ENCODE measurements around the gene XPNPEP3. TPM values are rescaled to one million over a fixed set of nuclear protein-coding genes. Genes with fewer than 3 reads are reported as not detected.

XPNPEP3 gene
- total and polyA plus RNA-seq, 2 donors (not counting 3 experiments of a cell fraction or from before 2014, with no cell fraction given), result 12.3 to 21.2 TPM

DNA sequence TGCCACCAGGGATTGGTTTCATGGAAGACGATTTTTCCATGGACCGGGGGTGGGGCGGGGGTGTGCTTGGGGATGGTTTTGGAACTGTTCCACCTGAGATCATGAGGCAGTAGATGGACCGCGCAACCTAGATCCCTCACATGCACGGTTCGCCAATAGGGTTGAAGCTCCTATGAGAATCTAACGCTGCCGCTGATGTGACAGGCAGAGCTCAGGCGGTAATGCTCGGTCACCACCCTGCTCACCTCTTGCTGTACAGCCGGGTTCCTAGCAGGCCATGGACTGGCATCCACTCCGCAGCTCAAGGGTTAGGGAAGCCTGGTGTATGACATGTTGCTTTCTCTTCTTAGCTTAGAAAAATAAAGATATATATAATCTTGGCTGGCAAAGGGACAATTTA, 116.2 kb downstream of the XPNPEP3 start:
- Histone ChIP-seq H4K20me1 (replicated peaks; ENCODE audit: control insufficient read depth, extremely low read depth, insufficient read depth, low read length) (no peaks in the 10 kb centered on the region), H3K9me1 (replicated peaks; ENCODE audit: control insufficient read depth, extremely low read depth, insufficient read depth, low read length) (no peaks in the 10 kb centered on the region), H3K9me3 (replicated peaks; ENCODE audit: control insufficient read depth, insufficient read depth, low read length) (no peaks in the 10 kb centered on the region), H3K36me3 (ENCODE audit: control insufficient read depth in 2 of 2, extremely low read depth in 1 of 2, insufficient read depth in 2 of 2, low read length in 2 of 2) (peaks cover 5 to 11% of the 10 kb centered on the region in 2 experiments), H2AFZ (ENCODE audit: low read depth, low read length) (no peak overlapping the region), H3K27me3 (ENCODE audit: control insufficient read depth in 2 of 2, insufficient read depth in 2 of 2, low read length in 2 of 2) (no peaks in the 10 kb centered on the region), H3K9ac (replicated peaks; ENCODE audit: extremely low read depth, insufficient read depth, low read length) (no peak overlapping the region), H3K4me2 (ENCODE audit: insufficient read depth, low read length) (no peak overlapping the region), H3K27ac (ENCODE audit: insufficient read depth, low read depth, low read length) (no peak overlapping the region), H3K79me2 (ENCODE audit: control insufficient read depth, insufficient read depth, low read length) (no peaks in the 10 kb centered on the region), H3K4me3 (replicated peaks in 1 of 3; ENCODE audit: insufficient read depth in 1 of 3, low read depth in 1 of 3, low read length in 3 of 3) (no peak overlapping the region), H3K4me1 (ENCODE audit: control insufficient read depth, extremely low read depth, insufficient read depth, low read length) (no peaks in the 10 kb centered on the region)
- POLR2A ChIA-PET, result no interaction called here
- FAIRE-seq, result no peak
- dilution Hi-C loops (cut with MboI; ENCODE audit: extremely low pct_ligation_motif_present, low sequenced_read_pairs) (no loop called here), intact Hi-C loops (cut with micrococcal nuclease) (no loop called here)
- no TSS peak for BruUV-seq (replicated peaks)
- CTCF ChIA-PET, result interaction anchor here (1.5 to 1.8 kb wide), 2 partner anchors 13 to 23 kb away, joined by 4 to 5 read pairs; no protein-coding TSS in a partner anchor
- TF ChIP-seq GATA2 (IDR thresholded peaks at IDR 0.05; ENCODE audit: insufficient read depth, insufficient read length, low read depth, low read length) (no peak), POLR2AphosphoS5 (IDR thresholded peaks at IDR 0.05; ENCODE audit: insufficient read depth, low read depth, low read length) (no peak), MYC (IDR thresholded peaks at IDR 0.05; ENCODE audit: low read depth, low read length) (no peak)
- TF ChIP-seq, protein P1, sequence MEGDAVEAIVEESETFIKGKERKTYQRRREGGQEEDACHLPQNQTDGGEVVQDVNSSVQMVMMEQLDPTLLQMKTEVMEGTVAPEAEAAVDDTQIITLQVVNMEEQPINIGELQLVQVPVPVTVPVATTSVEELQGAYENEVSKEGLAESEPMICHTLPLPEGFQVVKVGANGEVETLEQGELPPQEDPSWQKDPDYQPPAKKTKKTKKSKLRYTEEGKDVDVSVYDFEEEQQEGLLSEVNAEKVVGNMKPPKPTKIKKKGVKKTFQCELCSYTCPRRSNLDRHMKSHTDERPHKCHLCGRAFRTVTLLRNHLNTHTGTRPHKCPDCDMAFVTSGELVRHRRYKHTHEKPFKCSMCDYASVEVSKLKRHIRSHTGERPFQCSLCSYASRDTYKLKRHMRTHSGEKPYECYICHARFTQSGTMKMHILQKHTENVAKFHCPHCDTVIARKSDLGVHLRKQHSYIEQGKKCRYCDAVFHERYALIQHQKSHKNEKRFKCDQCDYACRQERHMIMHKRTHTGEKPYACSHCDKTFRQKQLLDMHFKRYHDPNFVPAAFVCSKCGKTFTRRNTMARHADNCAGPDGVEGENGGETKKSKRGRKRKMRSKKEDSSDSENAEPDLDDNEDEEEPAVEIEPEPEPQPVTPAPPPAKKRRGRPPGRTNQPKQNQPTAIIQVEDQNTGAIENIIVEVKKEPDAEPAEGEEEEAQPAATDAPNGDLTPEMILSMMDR (IDR thresholded peaks at IDR 0.05; ENCODE audit: extremely low read depth in 1 of 2, insufficient read depth in 1 of 2, low read depth in 1 of 2, low read length in 2 of 2), result no peak
- no peak for DNase-seq (ENCODE audit: low read depth, low spot score)

DNA sequence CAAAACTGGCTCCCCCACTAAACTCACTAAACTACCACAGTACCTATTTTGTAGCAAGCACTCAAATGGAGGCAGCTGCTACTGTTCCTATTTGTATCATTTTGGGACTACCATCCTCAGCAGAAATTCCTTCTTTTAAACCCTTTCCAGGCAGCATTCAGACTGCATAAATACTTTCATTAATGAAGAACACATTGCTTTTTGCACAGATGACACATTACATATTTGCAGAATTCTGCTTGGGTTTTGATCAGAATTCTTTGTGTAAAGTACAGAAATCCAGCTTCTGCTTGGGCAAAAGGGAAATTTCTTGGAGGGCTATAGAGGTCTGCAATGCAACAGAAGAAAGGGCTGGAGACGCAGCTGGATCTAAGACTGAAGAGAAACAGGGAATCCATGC, 118.4 kb downstream of the XPNPEP3 start:
- H3K36me3 ChIP-seq (ENCODE audit: control insufficient read depth in 2 of 2, extremely low read depth in 1 of 2, insufficient read depth in 2 of 2, low read length in 2 of 2), result peaks cover 5 to 9% of the 10 kb centered on the region in 2 experiments
- no peaks in the 10 kb centered on the region for H3K4me1 ChIP-seq (ENCODE audit: control insufficient read depth, extremely low read depth, insufficient read depth, low read length)
- no peaks in the 10 kb centered on the region for H3K9me3 ChIP-seq (replicated peaks; ENCODE audit: control insufficient read depth, insufficient read depth, low read length)
- H3K9ac ChIP-seq (replicated peaks; ENCODE audit: extremely low read depth, insufficient read depth, low read length), result no peak overlapping the region
- H3K4me3 ChIP-seq (replicated peaks in 1 of 3; ENCODE audit: insufficient read depth in 1 of 3, low read depth in 1 of 3, low read length in 3 of 3), result no peak overlapping the region
- H3K27me3 ChIP-seq (ENCODE audit: control insufficient read depth in 2 of 2, insufficient read depth in 2 of 2, low read length in 2 of 2), result no peaks in the 10 kb centered on the region
- ChIA-PET CTCF (no interaction called here), POLR2A (no interaction called here)
- DNase-seq (ENCODE audit: low read depth, low spot score), result no peak
- intact Hi-C loops (cut with micrococcal nuclease) (no loop called here), dilution Hi-C loops (cut with MboI; ENCODE audit: extremely low pct_ligation_motif_present, low sequenced_read_pairs) (no loop called here)
- H3K27ac ChIP-seq (ENCODE audit: insufficient read depth, low read depth, low read length), result no peak overlapping the region
- FAIRE-seq, result peak; percentile 33
- no TSS peak for BruUV-seq (replicated peaks)
- no peaks in the 10 kb centered on the region for H3K9me1 ChIP-seq (replicated peaks; ENCODE audit: control insufficient read depth, extremely low read depth, insufficient read depth, low read length)
- H2AFZ ChIP-seq (ENCODE audit: low read depth, low read length), result no peak overlapping the region
- TF ChIP-seq POLR2AphosphoS5 (IDR thresholded peaks at IDR 0.05; ENCODE audit: insufficient read depth, low read depth, low read length) (no peak), POLR2A (IDR thresholded peaks at IDR 0.05; ENCODE audit: low read depth, low read length) (no peak), GATA2 (IDR thresholded peaks at IDR 0.05; ENCODE audit: insufficient read depth, insufficient read length, low read depth, low read length) (no peak), MYC (IDR thresholded peaks at IDR 0.05; ENCODE audit: low read depth, low read length) (no peak), EZH2 (IDR thresholded peaks at IDR 0.05; ENCODE audit: borderline replicate concordance, low read depth, low read length, severe bottlenecking) (no peak), FOS (IDR thresholded peaks at IDR 0.05; ENCODE audit: borderline replicate concordance, insufficient read depth, low read length) (no peak), JUN (IDR thresholded peaks at IDR 0.05; ENCODE audit: borderline replicate concordance, insufficient read depth, insufficient read length, low read depth) (no peak)
- TF ChIP-seq, protein P1 (IDR thresholded peaks at IDR 0.05; ENCODE audit: extremely low read depth in 1 of 2, insufficient read depth in 1 of 2, low read depth in 1 of 2, low read length in 2 of 2), result no peak
- TF ChIP-seq, protein P2, sequence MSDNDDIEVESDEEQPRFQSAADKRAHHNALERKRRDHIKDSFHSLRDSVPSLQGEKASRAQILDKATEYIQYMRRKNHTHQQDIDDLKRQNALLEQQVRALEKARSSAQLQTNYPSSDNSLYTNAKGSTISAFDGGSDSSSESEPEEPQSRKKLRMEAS (IDR thresholded peaks at IDR 0.05; ENCODE audit: insufficient read depth, insufficient read length), result no peak
- no peaks in the 10 kb centered on the region for H3K79me2 ChIP-seq (ENCODE audit: control insufficient read depth, insufficient read depth, low read length)
- H3K4me2 ChIP-seq (ENCODE audit: insufficient read depth, low read length), result no peak overlapping the region
- no peaks in the 10 kb centered on the region for H4K20me1 ChIP-seq (replicated peaks; ENCODE audit: control insufficient read depth, extremely low read depth, insufficient read depth, low read length)
